ENCODE results near the gene ANTXRL.

DNA sequence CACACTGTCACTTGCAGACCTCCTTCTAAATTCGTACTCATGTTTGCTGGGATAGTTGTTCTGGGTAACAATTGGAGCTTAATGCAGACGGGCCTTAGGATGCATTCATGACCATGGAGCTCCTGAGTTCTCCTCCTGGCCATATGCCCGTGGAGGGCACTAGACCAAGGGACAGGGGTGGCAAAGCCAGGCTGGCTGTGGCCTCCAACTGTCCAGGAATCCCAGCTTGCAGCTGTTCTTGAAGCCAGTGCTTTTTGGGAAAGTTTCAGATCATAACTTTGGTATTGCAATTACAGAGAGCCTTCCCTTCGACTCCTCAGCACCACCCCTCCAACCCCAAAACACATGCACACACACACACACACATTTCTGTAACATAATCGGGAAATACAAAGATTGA is 30.6 kb downstream of the ANTXRL start:
- TF ChIP-seq GATA2 (IDR thresholded peaks at IDR 0.05; ENCODE audit: low read depth, low read length) (no peak), GATA3 (IDR thresholded peaks at IDR 0.05; ENCODE audit: low read depth, low read length) (no peak)

Data from SH-SY5Y (cell line).